HepG2 (cell line): ENCODE data around the gene ABI3. TPM values are rescaled to one million over a fixed set of nuclear protein-coding genes. Genes with fewer than 3 reads are reported as not detected.

Source experiments
- CBX1 ChIP-seq: IDR thresholded peaks from one replicate; pipeline ENCODE4 v1.6.1; 2016; ENCODE audit warnings: antibody characterized with exemption, low read depth
- EEA1 ChIP-seq: sonication (generic); formaldehyde crosslinking; IDR thresholded peaks from 2 replicates; pipeline ENCODE4 v1.5.1; 2020; ENCODE audit warnings: mild to moderate bottlenecking, missing genetic modification reagents, borderline replicate concordance
- FOXO4 ChIP-seq: sonication (generic); formaldehyde crosslinking; conservative IDR thresholded peaks from 2 replicates; pipeline ENCODE4 v1.8.1; 2023; ENCODE audit warnings: missing genetic modification reagents
- FOXP1 ChIP-seq, 2 experiments: fragments of 450-650 bp in 1 of 2; IDR thresholded peaks; 2 replicates each; pipeline ENCODE4 v1.6.1; 2017 to 2018; ENCODE audit warnings: antibody characterized with exemption in 1 of 2
- GLMP ChIP-seq: sonication (generic); formaldehyde crosslinking; IDR thresholded peaks from 2 replicates; pipeline ENCODE4 v1.9.0; 2021; ENCODE audit warnings: missing genetic modification reagents, mild to moderate bottlenecking, borderline replicate concordance
- KLF9 ChIP-seq: IDR thresholded peaks from 2 replicates; pipeline ENCODE4 v1.6.1; 2016; ENCODE audit warnings: low read depth
- MATR3 ChIP-seq: sonication (generic); formaldehyde crosslinking; IDR thresholded peaks from 2 replicates; pipeline ENCODE4 v1.4.0; 2020; ENCODE audit warnings: missing genetic modification reagents
- MTA1 ChIP-seq: sonication (generic); formaldehyde crosslinking; IDR thresholded peaks from 2 replicates; pipeline ENCODE4 v1.4.0; 2020; ENCODE audit warnings: missing genetic modification reagents, mild to moderate bottlenecking, borderline replicate concordance
- NKX3-1 ChIP-seq: sonication (generic); formaldehyde crosslinking; IDR thresholded peaks from 2 replicates; pipeline ENCODE4 v1.5.0; 2020; ENCODE audit warnings: missing genetic modification reagents
- NONO ChIP-seq, 2 experiments: fragments of 450-650 bp in 1 of 2; sonication (generic) in 1 of 2; formaldehyde crosslinking in 1 of 2; IDR thresholded peaks in 1 of 2; conservative IDR thresholded peaks in 1 of 2; 2 replicates each; pipeline versions ENCODE4 v1.6.1 to v1.8.0; 2017 to 2022; ENCODE audit warnings: mild to moderate bottlenecking in 1 of 2, missing genetic modification reagents in 1 of 2, moderate library complexity in 1 of 2
- STAG1 ChIP-seq: sonication (generic); formaldehyde crosslinking; IDR thresholded peaks from 2 replicates; pipeline ENCODE4 v1.4.0; 2020; ENCODE audit warnings: missing genetic modification reagents
- THAP7 ChIP-seq: sonication (generic); formaldehyde crosslinking; IDR thresholded peaks from 2 replicates; pipeline ENCODE4 v1.8.1; 2023; ENCODE audit warnings: mild to moderate bottlenecking, missing genetic modification reagents
- TRIM24 ChIP-seq: sonication (generic); formaldehyde crosslinking; IDR thresholded peaks from 2 replicates; pipeline ENCODE4 v1.8.0; 2022; ENCODE audit warnings: mild to moderate bottlenecking, missing genetic modification reagents
- U2AF2 ChIP-seq: fragments of 200-400 bp; formaldehyde crosslinking; IDR thresholded peaks from 2 replicates; pipeline ENCODE4 v1.6.1; 2017; ENCODE audit warnings: low read depth, mild to moderate bottlenecking, low read length
- ZBTB2 ChIP-seq: sonication (generic); formaldehyde crosslinking; IDR thresholded peaks from 2 replicates; pipeline ENCODE4 v1.8.0; 2022; ENCODE audit warnings: low read depth, missing genetic modification reagents
- ZBTB44 ChIP-seq: sonication (generic); formaldehyde crosslinking; IDR thresholded peaks from 2 replicates; pipeline ENCODE4 v1.4.0; 2020; ENCODE audit warnings: missing genetic modification reagents
- ZBTB7B ChIP-seq: sonication (generic); formaldehyde crosslinking; IDR thresholded peaks from 2 replicates; pipeline ENCODE4 v1.4.0; 2020; ENCODE audit warnings: missing genetic modification reagents
- ZGPAT ChIP-seq: IDR thresholded peaks from 2 replicates; pipeline ENCODE4 v1.6.1; 2016; ENCODE audit warnings: mild to moderate bottlenecking
- ZMYM2 ChIP-seq: sonication (generic); formaldehyde crosslinking; IDR thresholded peaks from 2 replicates; pipeline ENCODE4 v1.8.0; 2022; ENCODE audit warnings: mild to moderate bottlenecking, missing genetic modification reagents
- ZNF333 ChIP-seq: sonication (generic); formaldehyde crosslinking; IDR thresholded peaks from 2 replicates; pipeline ENCODE4 v1.4.0; 2020; ENCODE audit warnings: mild to moderate bottlenecking, missing genetic modification reagents, borderline replicate concordance
- ZNF460 ChIP-seq: sonication (generic); formaldehyde crosslinking; IDR thresholded peaks from 2 replicates; pipeline ENCODE4 v1.5.1; 2020; ENCODE audit warnings: missing genetic modification reagents, mild to moderate bottlenecking, borderline replicate concordance
- ZNF572 ChIP-seq: sonication (generic); formaldehyde crosslinking; IDR thresholded peaks from 2 replicates; pipeline ENCODE4 v1.5.1; 2020; ENCODE audit warnings: mild to moderate bottlenecking, missing genetic modification reagents
- ZNF816 ChIP-seq: sonication (generic); formaldehyde crosslinking; IDR thresholded peaks from 2 replicates; pipeline ENCODE4 v1.8.0; 2022; ENCODE audit warnings: missing genetic modification reagents, mild to moderate bottlenecking, borderline replicate concordance
- polyA plus RNA-seq, 8 experiments: library from polyadenylated mRNA; depleted of rRNA in 3 of 8; stranded (reverse) in 7 of 8; unstranded in 1 of 8; fragments of >200 nt; fragmentation: Illumina TruSeq in 4 of 8; extraction: Trizol in 4 of 8; gene quantifications; 2 replicates each; pipeline versions ENCODE4 v1.2.1 to v1.2.3, GENCODE V29; 2011 to 2016; ENCODE audit warnings: low read depth in 4 of 8, missing spikeins in 1 of 8, mixed read lengths in 1 of 8; ENCODE audit not compliant: insufficient read depth in 1 of 8
- total RNA-seq, 5 experiments: library from RNA; depleted of rRNA; stranded (reverse); fragments of >200 nt; fragmentation: Illumina TruSeq; extraction: Trizol; gene quantifications; 2 replicates each; pipeline ENCODE4 v1.2.3, GENCODE V29; 2016; ENCODE audit warnings: low read depth in 1 of 5

Gene ABI3
- total and polyA plus RNA-seq, 2 of the 13 experiments (the other 11 are each of a cell fraction or from before 2014, with no cell fraction given): not detected

- TF ChIP-seq ZGPAT (CRISPR knock-in tag) (no peak), NKX3-1 (CRISPR knock-in tag) (no peak), GLMP (CRISPR knock-in tag) (no peak), ZNF333 (CRISPR knock-in tag) (no peak), TRIM24 (CRISPR knock-in tag) (no peak), ZBTB2 (CRISPR knock-in tag) (no peak), CBX1 (no peak), ZNF816 (CRISPR knock-in tag) (no peak), EEA1 (CRISPR knock-in tag) (no peak), ZMYM2 (CRISPR knock-in tag) (no peak), ZBTB7B (CRISPR knock-in tag) (no peak; the same call in 1 of the 2 replicates), NONO (IDR thresholded peaks at IDR 0.05) (no peak), NONO (CRISPR knock-in tag; conservative IDR thresholded peaks at IDR 0.05) (no peak), MTA1 (CRISPR knock-in tag) (peak; percentile 10; the same call in 1 of the 2 replicates), FOXP1 (IDR thresholded peaks at IDR 0.05) (no peak), FOXP1 (CRISPR knock-in tag; IDR thresholded peaks at IDR 0.05) (no peak), STAG1 (peak; percentile 48), THAP7 (CRISPR knock-in tag) (no peak), MATR3 (CRISPR knock-in tag) (no peak), FOXO4 (CRISPR knock-in tag) (no peak), ZNF460 (CRISPR knock-in tag) (no peak), ZNF572 (CRISPR knock-in tag) (no peak), KLF9 (CRISPR knock-in tag) (no peak), ZBTB44 (CRISPR knock-in tag) (no peak), U2AF2 (no peak)
Measured at GRCh38 chr17:49223517-49224197, 13.2 kb downstream of the ABI3 start (continued).
